ENCODE results near the gene PACS1.
A peak's percentile ranks its signal among the peaks of the same experiment; 100 is the strongest.

PACS1 gene

DNA sequence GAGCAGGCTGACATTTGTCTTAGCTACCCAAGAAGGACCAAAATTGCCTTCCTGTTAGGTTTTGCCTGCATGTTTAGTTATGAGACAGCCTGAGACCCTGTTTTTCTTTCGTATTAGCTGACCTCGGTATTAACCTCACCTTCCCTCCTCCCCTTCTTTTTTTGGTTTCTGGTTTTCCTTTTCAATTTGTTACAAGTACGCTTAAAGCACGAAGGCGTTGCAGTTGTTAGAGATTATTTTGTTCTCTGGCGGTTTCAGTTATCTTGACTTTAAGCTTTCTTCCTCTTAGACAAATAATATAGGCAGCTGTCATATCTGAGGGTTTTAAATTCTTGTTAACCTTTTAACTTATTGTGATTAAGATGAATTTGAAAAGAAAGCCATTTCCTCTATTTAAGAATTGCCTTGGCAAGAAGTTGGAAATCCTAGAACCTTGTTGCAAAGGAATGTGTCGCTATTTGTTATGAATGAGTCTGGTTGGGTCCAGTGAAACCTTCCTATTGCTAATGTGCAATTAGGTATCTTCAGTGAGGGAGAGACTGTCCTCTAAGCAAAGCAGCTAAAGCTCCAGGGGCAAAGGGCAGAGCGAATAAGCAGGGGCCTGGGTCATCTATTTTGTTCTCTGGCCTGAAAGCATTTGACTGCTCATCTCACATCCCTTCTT, 45.7 kb downstream of the PACS1 start:
- Histone ChIP-seq H3K36me3 (ENCODE audit: insufficient read depth, low read length) (no peaks in the 10 kb centered on the region), H3K27me3 (ENCODE audit: insufficient read depth, low read length) (no peaks in the 10 kb centered on the region), H3K4me1 (ENCODE audit: insufficient read depth, low read length) (peaks cover 54% of the 10 kb centered on the region), H3K9ac (ENCODE audit: low read depth, low read length) (no peak overlapping the region), H3K9me3 (ENCODE audit: insufficient read depth, low read depth, low read length) (no peaks in the 10 kb centered on the region), H3K27ac (ENCODE audit: low read depth, low read length) (no peak overlapping the region), H3K4me3 (ENCODE audit: low read length) (no peak overlapping the region)
- 86% methylated on average over 8 of the region's 8 CpGs for WGBS

DNA sequence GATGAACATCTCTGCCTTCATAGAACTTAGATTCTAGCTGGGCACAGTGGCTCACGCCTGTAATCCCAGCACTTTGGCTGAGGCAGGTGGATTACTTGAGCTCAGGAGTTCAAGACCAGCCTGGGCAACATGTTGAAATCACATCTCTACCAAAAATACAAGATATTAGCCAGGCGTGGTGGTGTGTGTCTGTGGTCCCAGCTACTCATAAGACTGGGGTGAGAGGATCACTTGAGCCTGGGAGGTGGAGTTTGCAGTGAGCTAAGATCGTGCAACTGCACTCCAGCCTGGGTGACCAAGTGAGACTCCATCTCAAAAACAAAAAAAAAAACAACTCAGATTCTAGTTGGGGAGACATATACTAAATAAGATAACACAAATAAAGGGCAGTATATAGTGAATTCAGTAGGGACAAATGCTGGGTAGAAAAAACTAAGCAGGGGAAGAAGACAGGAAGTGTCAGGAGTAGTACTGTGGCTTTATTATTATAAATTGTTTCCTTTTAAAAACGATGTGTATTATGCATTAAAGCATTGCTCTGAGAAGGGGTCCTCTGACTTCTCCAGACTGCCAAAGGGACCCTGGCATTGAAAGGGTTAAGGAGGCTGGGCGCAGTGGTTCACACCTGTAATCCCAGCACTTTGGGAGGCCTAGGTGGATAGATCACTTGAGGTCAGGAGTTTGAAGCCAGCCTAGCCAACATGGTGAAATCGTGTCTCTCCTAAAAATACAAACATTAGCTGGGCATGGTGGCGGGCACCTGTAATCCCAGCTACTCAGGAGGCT, 46.7 kb downstream of the PACS1 start:
- no peak overlapping the region for H3K4me3 ChIP-seq (ENCODE audit: low read length)
- H3K36me3 ChIP-seq (ENCODE audit: insufficient read depth, low read length) = no peaks in the 10 kb centered on the region
- WGBS = 82% methylated on average over 7 of the region's 7 CpGs
- no peak overlapping the region for H3K27ac ChIP-seq (ENCODE audit: low read depth, low read length)
- H3K4me1 ChIP-seq (ENCODE audit: insufficient read depth, low read length) = peaks cover 57% of the 10 kb centered on the region
- no peaks in the 10 kb centered on the region for H3K9me3 ChIP-seq (ENCODE audit: insufficient read depth, low read depth, low read length)
- H3K27me3 ChIP-seq (ENCODE audit: insufficient read depth, low read length) = no peaks in the 10 kb centered on the region
- H3K9ac ChIP-seq (ENCODE audit: low read depth, low read length) = no peak overlapping the region

DNA sequence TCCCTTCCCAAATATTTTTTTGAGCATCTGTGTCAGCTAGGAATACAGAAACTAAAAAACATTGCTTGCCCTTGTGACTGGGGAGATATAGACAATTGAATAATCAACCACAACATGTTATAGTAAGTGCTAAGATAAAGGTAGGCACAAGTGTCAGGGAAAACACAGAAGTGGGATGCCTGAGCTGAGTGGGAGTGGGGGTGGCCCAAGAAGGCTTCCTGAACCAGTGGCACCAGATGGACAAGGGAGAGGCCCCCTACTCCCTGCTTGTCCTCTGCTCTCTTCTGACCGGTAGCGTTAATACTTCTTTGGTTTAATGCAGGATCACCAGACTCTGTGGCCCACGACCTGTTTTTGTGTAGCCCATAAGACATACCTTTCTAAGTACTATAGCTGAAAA, 48.8 kb downstream of the PACS1 start:
- Histone ChIP-seq H3K9me3 (ENCODE audit: insufficient read depth, low read depth, low read length) (no peaks in the 10 kb centered on the region), H3K9ac (ENCODE audit: low read depth, low read length) (peak overlapping the region; percentile 18; the same call in 1 of the 2 replicates), H3K36me3 (ENCODE audit: insufficient read depth, low read length) (no peaks in the 10 kb centered on the region), H3K27ac (ENCODE audit: low read depth, low read length) (peak overlapping the region; percentile 69), H3K4me3 (ENCODE audit: low read length) (no peak overlapping the region), H3K4me1 (ENCODE audit: insufficient read depth, low read length) (peaks cover 37% of the 10 kb centered on the region), H3K27me3 (ENCODE audit: insufficient read depth, low read length) (no peaks in the 10 kb centered on the region)
- WGBS = 59% methylated on average over 3 of the region's 3 CpGs

DNA sequence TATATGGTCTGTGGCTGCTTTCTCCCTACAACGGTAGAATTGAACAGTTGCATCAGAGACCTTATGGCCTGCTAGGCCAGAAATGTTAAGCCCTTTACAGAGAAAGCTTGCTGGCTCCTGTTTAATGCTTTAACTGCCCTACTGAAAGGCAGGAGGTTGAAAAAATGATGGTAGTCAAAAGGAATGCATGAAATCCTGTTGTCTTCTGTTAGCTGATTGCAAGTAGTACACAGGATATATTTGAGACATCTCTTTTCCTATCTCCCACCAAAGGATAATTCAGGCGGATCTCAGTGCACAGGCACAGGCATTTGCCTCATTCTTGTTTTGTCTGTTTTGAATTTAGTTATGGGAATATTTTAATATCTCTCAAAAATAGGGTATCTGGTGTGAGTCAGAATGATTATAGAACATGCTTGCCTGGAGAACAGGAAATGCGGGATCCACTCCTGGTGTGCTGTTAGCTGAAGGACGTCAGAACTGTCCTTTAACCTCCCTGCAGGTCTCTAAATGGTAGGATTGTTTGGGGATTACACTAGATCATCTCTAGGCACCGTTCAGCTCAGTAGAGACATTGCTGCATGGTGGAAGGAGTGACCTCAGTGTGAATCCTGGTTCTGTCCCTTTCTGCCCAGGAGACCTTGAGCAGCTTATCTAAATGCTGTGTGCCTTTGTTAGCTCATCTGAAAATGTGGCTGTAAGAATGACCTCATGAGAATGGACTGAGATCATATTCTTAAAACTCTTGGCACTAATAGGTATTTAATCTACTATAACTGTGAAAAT, 49.5 kb downstream of the PACS1 start:
- Histone ChIP-seq H3K27ac (ENCODE audit: low read depth, low read length) (peak overlapping the region; percentile 69), H3K36me3 (ENCODE audit: insufficient read depth, low read length) (no peaks in the 10 kb centered on the region), H3K9ac (ENCODE audit: low read depth, low read length) (peak overlapping the region; percentile 38; the same call in 1 of the 2 replicates), H3K9me3 (ENCODE audit: insufficient read depth, low read depth, low read length) (no peaks in the 10 kb centered on the region), H3K4me3 (ENCODE audit: low read length) (no peak overlapping the region; the same call in 1 of the 2 replicates), H3K27me3 (ENCODE audit: insufficient read depth, low read length) (no peaks in the 10 kb centered on the region), H3K4me1 (ENCODE audit: insufficient read depth, low read length) (peaks cover 36% of the 10 kb centered on the region)
- WGBS = 39% methylated on average over 4 of the region's 5 CpGs

DNA sequence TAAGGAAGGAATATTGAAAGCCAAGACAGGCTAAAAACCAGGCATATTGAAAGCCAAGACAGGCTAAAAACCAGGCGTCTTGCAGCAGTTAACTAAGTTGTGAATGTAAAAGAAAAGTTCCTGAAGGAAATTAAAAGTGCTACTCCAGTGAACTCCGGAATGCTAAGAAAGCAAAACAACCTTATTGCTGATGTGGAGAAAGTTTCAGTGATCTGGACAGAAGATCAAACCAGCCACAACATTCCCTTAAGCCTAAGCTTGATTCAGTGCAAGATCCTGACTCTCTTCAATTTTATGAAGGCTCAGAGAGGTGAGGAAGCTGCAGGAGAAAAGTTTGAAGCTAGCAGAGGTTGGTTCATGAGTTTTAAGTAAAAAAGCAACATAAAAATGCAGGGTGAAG, 51.4 kb downstream of the PACS1 start:
- no peaks in the 10 kb centered on the region for H3K36me3 ChIP-seq (ENCODE audit: insufficient read depth, low read length)
- WGBS = 96% methylated on average over 2 of the region's 2 CpGs
- peaks cover 28% of the 10 kb centered on the region for H3K4me1 ChIP-seq (ENCODE audit: insufficient read depth, low read length)
- no peaks in the 10 kb centered on the region for H3K27me3 ChIP-seq (ENCODE audit: insufficient read depth, low read length)
- no peak overlapping the region for H3K4me3 ChIP-seq (ENCODE audit: low read length)
- no peak overlapping the region for H3K9ac ChIP-seq (ENCODE audit: low read depth, low read length)
- no peak overlapping the region for H3K27ac ChIP-seq (ENCODE audit: low read depth, low read length)
- no peaks in the 10 kb centered on the region for H3K9me3 ChIP-seq (ENCODE audit: insufficient read depth, low read depth, low read length)

GRCh38 chr11:66123902-66124301, 53.8 kb downstream of the PACS1 start:
- Histone ChIP-seq H3K9ac (ENCODE audit: low read depth, low read length) (no peak overlapping the region), H3K36me3 (ENCODE audit: insufficient read depth, low read length) (no peaks in the 10 kb centered on the region), H3K27me3 (ENCODE audit: insufficient read depth, low read length) (no peaks in the 10 kb centered on the region), H3K27ac (ENCODE audit: low read depth, low read length) (no peak overlapping the region), H3K9me3 (ENCODE audit: insufficient read depth, low read depth, low read length) (no peaks in the 10 kb centered on the region), H3K4me1 (ENCODE audit: insufficient read depth, low read length) (peaks cover 49% of the 10 kb centered on the region), H3K4me3 (ENCODE audit: low read length) (no peak overlapping the region)
- WGBS = 95% methylated on average over 6 of the region's 6 CpGs

- Histone ChIP-seq H3K27me3 (ENCODE audit: insufficient read depth, low read length) (no peaks in the 10 kb centered on the region), H3K27ac (ENCODE audit: low read depth, low read length) (no peak overlapping the region), H3K4me1 (ENCODE audit: insufficient read depth, low read length) (peaks cover 43% of the 10 kb centered on the region), H3K36me3 (ENCODE audit: insufficient read depth, low read length) (no peaks in the 10 kb centered on the region), H3K4me3 (ENCODE audit: low read length) (no peak overlapping the region), H3K9me3 (ENCODE audit: insufficient read depth, low read depth, low read length) (no peaks in the 10 kb centered on the region), H3K9ac (ENCODE audit: low read depth, low read length) (no peak overlapping the region)
- WGBS = 84% methylated on average over 3 of the region's 3 CpGs
Measured at GRCh38 chr11:66124564-66124963, 54.5 kb downstream of the PACS1 start.

DNA sequence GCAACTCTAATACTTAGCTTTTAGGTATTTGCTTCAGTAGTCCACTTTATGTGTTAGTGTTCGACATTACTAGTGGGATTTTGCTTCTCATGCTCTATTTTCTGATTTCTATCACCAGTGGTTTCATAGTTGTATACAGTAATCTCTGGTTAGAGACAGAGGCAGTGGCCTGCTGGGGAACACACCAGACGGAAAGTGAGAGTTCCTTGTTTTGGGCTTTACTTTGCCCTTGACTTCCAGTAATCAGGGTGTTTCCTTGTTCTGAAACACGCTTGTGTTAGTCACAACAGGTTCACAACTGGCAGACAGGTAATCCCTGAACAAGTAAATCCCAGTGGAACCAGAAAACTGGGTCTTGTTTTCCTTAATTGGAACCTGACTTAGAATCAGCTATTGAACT, 56.0 kb downstream of the PACS1 start:
- Histone ChIP-seq H3K27ac (ENCODE audit: low read depth, low read length) (no peak overlapping the region; the same call in 1 of the 2 replicates), H3K4me1 (ENCODE audit: insufficient read depth, low read length) (peaks cover 31% of the 10 kb centered on the region), H3K9me3 (ENCODE audit: insufficient read depth, low read depth, low read length) (no peaks in the 10 kb centered on the region), H3K27me3 (ENCODE audit: insufficient read depth, low read length) (no peaks in the 10 kb centered on the region), H3K9ac (ENCODE audit: low read depth, low read length) (no peak overlapping the region), H3K36me3 (ENCODE audit: insufficient read depth, low read length) (no peaks in the 10 kb centered on the region), H3K4me3 (ENCODE audit: low read length) (no peak overlapping the region)
- WGBS = 79% methylated on average over 3 of the region's 3 CpGs

GRCh38 chr11:66126808-66127555, 56.9 kb downstream of the PACS1 start:
- H3K4me3 ChIP-seq (ENCODE audit: low read length) = no peak overlapping the region
- no peak overlapping the region for H3K9ac ChIP-seq (ENCODE audit: low read depth, low read length)
- H3K4me1 ChIP-seq (ENCODE audit: insufficient read depth, low read length) = peaks cover 31% of the 10 kb centered on the region
- no peaks in the 10 kb centered on the region for H3K27me3 ChIP-seq (ENCODE audit: insufficient read depth, low read length)
- H3K9me3 ChIP-seq (ENCODE audit: insufficient read depth, low read depth, low read length) = no peaks in the 10 kb centered on the region
- no peaks in the 10 kb centered on the region for H3K36me3 ChIP-seq (ENCODE audit: insufficient read depth, low read length)
- 55% methylated on average over 14 of the region's 14 CpGs for WGBS
- peak overlapping the region; percentile 25; the same call in 1 of the 2 replicates for H3K27ac ChIP-seq (ENCODE audit: low read depth, low read length)

GRCh38 chr11:66130978-66131377, 60.9 kb downstream of the PACS1 start:
- H3K4me3 ChIP-seq (ENCODE audit: low read length) = no peak overlapping the region
- no peak overlapping the region for H3K9ac ChIP-seq (ENCODE audit: low read depth, low read length)
- H3K36me3 ChIP-seq (ENCODE audit: insufficient read depth, low read length) = no peaks in the 10 kb centered on the region
- no peaks in the 10 kb centered on the region for H3K27me3 ChIP-seq (ENCODE audit: insufficient read depth, low read length)
- H3K9me3 ChIP-seq (ENCODE audit: insufficient read depth, low read depth, low read length) = no peaks in the 10 kb centered on the region
- no peak overlapping the region for H3K27ac ChIP-seq (ENCODE audit: low read depth, low read length)
- peaks cover 30% of the 10 kb centered on the region for H3K4me1 ChIP-seq (ENCODE audit: insufficient read depth, low read length)
- WGBS = 77% methylated on average over 3 of the region's 3 CpGs
